ENCODE measurements around the gene CPA1.

CPA1 gene

GRCh38 chr7:130379921-130380860, at the start of gene CPA1:
Gene CPA1 (plus strand): TSS chr7:130380494. CDS start chr7:130380521, 27 bp downstream.
- DNase-seq (ENCODE audit: low read depth in 2 of 2): no peak

GRCh38 chr7:130332259-130333053, 47.8 kb upstream of the CPA1 start:
- no peak for DNase-seq (ENCODE audit: low read depth in 2 of 2)

GRCh38 chr7:130333832-130334231, 46.5 kb upstream of the CPA1 start:
- DNase-seq (ENCODE audit: low read depth in 2 of 2): no peak

- DNase-seq (ENCODE audit: low read depth in 2 of 2): no peak
Observed at GRCh38 chr7:130334274-130334673, 46.0 kb upstream of the CPA1 start.

GRCh38 chr7:130337410-130337971, 42.8 kb upstream of the CPA1 start:
- no peak for DNase-seq (ENCODE audit: low read depth in 2 of 2)

- DNase-seq (ENCODE audit: low read depth in 2 of 2): no peak
Observed at GRCh38 chr7:130338233-130338632, 42.1 kb upstream of the CPA1 start.

GRCh38 chr7:130341882-130342281, 38.4 kb upstream of the CPA1 start:
- no peak for DNase-seq (ENCODE audit: low read depth in 2 of 2)

- no peak for DNase-seq (ENCODE audit: low read depth in 2 of 2)
Observed at GRCh38 chr7:130342701-130343380, 37.5 kb upstream of the CPA1 start.

- no peak for DNase-seq (ENCODE audit: low read depth in 2 of 2)
Observed at GRCh38 chr7:130344271-130344866, 35.9 kb upstream of the CPA1 start, which contains the start of gene CPA5. Gene CPA5 (plus strand): TSS chr7:130344816. CDS start chr7:130346486, 1,670 bp downstream.

- DNase-seq (ENCODE audit: low read depth in 2 of 2): no peak
Observed at GRCh38 chr7:130345136-130345535, 35.2 kb upstream of the CPA1 start.

- no peak for DNase-seq (ENCODE audit: low read depth in 2 of 2)
Observed at GRCh38 chr7:130345725-130346124, 34.6 kb upstream of the CPA1 start.

GRCh38 chr7:130346177-130346905, 34.0 kb upstream of the CPA1 start:
- no peak for DNase-seq (ENCODE audit: low read depth in 2 of 2)

GRCh38 chr7:130346941-130347340, 33.4 kb upstream of the CPA1 start:
- no peak for DNase-seq (ENCODE audit: low read depth in 2 of 2)

- no peak for DNase-seq (ENCODE audit: low read depth in 2 of 2)
Observed at GRCh38 chr7:130349911-130350782, 30.1 kb upstream of the CPA1 start.

- DNase-seq (ENCODE audit: low read depth in 2 of 2): no peak
Observed at GRCh38 chr7:130350945-130351790, 29.1 kb upstream of the CPA1 start.

GRCh38 chr7:130351791-130352090, 28.6 kb upstream of the CPA1 start:
- no peak for DNase-seq (ENCODE audit: low read depth in 2 of 2)

- no peak for DNase-seq (ENCODE audit: low read depth in 2 of 2)
Observed at GRCh38 chr7:130352194-130353074, 27.9 kb upstream of the CPA1 start.

- no peak for DNase-seq (ENCODE audit: low read depth in 2 of 2)
Observed at GRCh38 chr7:130353196-130353595, 27.1 kb upstream of the CPA1 start.

Data from stimulated activated CD4-positive, alpha-beta T cell treated with anti-CD3 and anti-CD28 coated beads, Interleukin-1b, Interleukin-23, amount 100 ng/mL, for 1 hour (primary cell).